SKM-1 (cell line): ENCODE measurements around the gene LEP.

Experiments
- DNase-seq: peaks from one replicate; lab custom pipeline; 2025; ENCODE audit not compliant: unreplicated experiment; lab: John Stamatoyannopoulos, UW

LEP gene

DNA sequence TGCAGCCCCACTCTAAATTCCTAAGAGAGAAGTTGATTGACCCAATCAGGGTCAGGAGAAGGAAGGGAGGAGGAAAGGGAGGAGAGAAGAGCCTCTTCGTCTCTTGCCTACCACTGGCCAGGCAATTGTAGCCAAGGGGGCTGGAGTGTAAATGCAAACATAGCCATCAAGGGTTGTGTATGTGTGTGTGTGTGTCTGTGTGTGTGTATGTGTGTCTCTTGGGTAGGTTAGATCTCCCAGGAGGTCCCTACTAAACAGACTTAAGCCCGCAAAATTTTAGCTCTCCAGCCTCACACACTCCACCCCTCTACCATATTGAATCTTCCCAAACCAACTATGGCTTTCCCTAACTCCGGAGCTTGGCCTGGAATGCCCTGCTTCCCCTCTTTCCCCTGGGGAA lies 3.8 kb downstream of the LEP start:
- no peak for DNase-seq

DNA sequence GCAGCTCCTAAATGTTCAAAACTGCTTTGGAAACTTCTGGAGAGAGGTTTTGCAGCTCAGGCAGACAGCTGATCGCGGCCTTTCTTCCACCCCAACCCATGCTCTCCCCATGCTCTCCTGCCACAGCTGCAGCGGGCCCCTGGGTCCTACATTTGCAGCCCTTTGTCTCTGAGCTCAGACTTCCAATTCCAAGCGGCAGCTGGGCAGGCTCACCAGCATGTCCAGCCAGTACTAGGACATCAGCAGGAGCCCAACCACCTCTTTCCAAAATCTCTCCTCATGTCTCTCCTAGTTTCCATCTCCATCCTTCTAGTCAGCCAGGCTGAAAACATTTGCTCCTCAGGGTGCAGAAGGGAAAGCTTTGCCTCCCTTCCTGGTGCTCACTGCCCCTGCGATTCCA lies 6.0 kb downstream of the LEP start:
- no peak for DNase-seq

DNA sequence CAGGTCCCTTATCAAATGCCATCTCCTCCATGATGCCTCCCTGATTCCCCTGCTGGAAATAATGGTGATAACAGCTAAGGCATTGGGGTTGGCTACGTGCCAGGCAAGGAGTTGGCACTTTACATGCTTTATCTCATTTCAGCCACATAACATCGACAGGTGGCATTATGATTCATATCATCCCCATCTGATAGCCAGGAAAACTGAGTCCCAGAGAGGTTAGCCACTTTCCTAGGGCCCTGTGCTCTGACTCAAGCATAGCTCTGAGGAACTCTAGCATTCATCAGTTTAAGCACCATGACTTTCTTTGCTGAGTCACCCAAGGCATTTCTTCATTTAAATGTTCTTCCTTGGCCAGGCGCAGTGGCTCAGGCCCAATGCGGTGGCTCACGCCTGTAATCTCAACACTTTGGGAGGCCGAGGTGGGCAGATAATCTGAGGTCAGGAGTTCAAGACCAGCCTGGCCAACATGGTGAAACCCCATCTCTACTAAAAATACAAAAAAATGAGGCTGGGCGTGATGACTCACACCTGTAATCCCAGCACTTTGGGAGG lies 6.6 kb downstream of the LEP start:
- no peak for DNase-seq

DNA sequence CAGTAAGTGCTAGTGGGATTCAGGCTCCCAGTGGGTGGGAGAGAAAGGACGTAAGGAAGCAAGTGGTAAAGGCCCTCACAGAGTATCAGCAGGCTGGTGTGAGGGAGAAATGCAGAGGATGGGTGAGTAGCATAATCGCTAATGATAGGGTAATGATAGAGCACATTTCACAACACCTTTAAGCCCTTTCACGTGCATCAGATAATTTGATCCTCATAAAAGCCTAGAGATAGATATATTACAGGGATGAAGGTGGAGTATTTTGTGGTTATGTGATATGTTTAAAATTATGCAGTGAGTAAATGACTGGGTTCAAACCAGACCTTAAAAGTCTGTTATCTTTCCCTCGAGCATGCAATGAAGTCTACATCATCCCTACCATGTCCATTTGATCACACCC lies 10.3 kb downstream of the LEP start:
- DNase-seq, result no peak

DNA sequence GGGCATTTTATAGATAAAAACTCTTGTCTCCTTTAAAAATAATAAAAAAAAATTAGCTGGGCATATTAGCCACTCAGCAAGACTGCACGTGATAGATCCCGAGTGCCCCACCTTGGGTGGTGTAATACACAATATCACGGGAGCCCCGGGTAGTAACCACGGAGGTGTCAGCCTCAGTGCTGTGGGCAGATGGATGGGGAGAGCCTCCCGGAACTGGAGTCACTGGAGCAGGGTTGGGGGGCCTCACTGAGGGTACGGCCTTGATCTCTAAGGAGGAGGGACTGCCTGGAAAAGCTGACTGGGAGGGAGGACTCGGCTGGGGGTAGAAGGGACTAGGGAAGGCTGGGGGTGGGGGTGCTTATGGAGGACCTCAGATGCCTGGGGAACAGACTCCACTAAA lies 12.6 kb downstream of the LEP start:
- no peak for DNase-seq

DNA sequence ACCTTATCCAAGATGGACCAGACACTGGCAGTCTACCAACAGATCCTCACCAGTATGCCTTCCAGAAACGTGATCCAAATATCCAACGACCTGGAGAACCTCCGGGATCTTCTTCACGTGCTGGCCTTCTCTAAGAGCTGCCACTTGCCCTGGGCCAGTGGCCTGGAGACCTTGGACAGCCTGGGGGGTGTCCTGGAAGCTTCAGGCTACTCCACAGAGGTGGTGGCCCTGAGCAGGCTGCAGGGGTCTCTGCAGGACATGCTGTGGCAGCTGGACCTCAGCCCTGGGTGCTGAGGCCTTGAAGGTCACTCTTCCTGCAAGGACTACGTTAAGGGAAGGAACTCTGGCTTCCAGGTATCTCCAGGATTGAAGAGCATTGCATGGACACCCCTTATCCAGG lies 13.4 kb downstream of the LEP start:
- no peak for DNase-seq

DNA sequence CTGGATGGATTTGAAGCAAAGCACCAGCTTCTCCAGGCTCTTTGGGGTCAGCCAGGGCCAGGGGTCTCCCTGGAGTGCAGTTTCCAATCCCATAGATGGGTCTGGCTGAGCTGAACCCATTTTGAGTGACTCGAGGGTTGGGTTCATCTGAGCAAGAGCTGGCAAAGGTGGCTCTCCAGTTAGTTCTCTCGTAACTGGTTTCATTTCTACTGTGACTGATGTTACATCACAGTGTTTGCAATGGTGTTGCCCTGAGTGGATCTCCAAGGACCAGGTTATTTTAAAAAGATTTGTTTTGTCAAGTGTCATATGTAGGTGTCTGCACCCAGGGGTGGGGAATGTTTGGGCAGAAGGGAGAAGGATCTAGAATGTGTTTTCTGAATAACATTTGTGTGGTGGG lies 14.2 kb downstream of the LEP start:
- DNase-seq, result no peak

DNA sequence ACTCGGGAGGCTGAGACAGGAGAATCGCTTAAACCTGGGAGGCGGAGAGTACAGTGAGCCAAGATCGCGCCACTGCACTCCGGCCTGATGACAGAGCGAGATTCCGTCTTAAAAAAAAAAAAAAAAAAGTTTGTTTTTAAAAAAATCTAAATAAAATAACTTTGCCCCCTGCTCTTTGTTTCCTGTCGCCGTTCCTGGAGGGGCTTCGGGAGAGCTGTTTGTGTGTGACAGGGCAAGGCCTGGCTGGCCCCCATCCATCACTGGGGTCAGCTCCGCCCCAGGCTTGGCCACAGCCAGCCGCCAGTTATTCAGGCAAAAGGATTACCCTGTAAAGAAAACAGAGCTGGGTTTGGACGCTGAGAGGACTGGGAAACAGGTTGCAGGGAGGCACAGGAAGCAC lies 16.4 kb downstream of the LEP start:
- DNase-seq, result no peak

DNA sequence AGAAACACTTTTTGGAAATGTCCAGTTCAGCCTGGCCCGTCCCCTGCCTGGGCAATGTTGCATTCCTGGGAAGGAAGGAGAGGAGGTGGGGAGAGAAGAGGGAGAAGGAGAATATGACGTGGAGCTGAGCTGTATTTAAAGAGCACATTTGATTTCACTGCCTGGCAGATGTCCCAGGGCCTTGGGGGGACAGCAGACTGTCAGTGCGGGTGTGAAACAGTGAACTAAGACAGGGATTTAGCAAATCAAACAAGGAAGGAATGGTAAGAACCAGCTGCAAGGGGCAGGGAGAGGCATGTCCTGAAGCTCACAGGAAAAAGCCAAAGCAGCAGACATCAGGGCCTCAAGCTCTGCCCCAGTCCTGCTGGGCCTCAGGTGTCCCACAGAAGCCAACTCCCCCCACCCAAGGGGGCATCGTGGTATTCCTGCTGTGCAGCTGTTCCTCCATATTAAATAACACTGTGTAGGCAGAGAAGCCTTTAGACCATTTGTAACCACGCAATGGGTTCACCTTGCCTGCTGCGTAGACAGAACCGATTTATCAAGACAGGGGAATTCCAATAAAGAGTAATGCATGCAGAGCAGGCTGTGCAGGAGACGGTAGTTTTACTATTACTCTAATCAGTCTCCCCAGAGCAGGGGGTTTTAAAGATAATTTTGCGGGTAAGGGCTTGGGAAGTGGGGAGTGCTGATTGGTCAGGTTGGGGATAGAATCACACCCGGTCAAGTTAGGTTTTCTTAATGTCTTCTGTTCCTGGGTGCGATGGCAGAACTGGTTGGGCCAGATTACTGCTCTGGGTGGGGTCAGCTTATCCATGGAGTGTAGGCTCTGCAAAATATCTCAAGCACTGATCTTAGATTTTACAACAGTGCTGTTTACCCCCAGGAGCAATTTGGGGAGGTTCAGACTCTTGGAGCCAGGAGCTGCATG lies 18.3 kb downstream of the LEP start:
- no peak for DNase-seq

DNA sequence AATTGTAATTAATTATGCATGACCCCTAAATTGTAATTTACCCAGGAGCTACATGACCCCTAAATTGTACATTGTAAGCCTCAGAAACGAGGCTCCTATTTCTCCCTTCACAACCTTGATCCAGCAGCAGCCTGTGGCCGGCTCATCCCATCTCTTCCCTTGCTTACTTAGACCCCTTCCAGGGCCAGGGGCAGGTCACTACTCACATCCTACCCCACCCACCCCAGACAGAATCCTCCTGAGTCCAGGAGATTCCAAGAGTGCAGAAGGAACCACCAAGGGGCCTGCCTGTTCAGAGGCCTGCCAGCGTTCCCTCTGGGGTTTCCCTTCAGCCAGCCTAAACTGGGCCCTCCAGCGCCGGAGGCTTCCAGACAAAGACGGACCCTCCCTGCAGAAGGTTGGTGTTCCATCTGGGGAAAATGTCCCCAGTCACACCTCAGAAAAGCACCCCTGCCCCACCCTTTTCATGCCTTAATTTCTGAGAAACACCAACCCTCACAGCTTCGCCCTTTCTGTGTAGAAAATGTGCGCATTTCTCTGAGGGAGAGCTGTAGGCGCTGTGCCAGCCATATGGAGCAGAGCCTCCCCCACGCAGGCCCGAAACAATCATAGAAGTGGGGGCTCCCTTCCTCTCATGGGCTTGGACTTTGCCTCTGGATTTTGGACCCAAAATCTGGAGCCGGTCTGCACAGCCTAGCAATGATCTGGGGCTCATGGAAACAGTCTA lies 19.2 kb downstream of the LEP start:
- DNase-seq, result no peak

DNA sequence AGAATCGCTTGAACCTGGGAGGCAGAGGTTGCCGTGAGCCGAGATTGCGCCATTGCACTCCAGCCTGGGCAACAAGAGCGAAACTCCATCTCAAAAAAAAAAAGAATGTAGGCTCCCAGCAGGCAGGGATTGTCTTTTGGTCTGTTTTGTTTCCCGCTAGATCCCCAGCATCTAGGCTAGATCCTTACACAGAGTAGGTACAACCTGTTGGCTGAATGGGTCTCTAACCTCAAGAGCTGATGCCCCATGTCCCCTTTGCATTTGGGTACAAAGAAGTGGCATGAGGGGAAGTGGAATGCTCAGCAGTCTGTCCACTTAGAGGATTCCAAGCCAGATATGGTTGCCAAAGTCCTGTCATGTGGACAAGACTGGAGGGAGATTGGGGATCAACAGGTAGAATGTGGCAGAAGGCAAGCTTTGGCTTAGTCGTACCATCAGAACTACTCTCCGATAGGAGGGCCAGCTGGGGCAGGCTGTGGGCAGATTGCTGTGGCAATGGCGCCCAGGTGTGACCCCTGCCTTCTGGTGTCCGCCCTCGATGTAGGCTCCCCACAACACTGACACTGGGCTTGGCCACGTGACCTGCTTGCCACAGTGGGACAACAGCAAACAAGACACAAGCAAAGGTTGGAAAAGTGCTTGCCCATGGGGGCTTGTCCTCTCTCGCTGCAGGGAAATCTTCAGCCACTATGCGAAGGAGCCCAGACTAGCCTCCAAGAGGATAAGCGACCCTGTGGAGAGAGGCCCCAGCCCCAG lies 21.4 kb downstream of the LEP start:
- DNase-seq, result no peak

DNA sequence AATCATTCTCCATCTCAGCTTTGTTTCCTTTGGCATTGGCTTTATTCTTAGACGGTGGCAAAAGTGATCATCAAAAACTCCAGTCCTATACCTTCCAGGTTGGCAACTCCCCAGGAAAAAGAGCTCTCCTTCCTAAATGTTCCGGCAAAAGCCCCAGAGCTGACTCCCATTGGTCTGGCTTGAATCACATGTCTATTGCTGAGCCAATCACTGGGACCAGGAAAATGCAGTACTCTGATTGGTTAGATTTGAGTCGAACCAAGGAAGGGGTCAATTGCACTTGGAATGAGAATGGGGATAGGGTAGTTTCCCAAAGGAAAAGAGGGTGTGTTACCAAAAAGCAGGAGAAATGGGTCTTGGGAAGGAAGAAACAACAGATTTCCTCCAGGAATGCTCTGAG lies 22.3 kb downstream of the LEP start:
- no peak for DNase-seq

DNA sequence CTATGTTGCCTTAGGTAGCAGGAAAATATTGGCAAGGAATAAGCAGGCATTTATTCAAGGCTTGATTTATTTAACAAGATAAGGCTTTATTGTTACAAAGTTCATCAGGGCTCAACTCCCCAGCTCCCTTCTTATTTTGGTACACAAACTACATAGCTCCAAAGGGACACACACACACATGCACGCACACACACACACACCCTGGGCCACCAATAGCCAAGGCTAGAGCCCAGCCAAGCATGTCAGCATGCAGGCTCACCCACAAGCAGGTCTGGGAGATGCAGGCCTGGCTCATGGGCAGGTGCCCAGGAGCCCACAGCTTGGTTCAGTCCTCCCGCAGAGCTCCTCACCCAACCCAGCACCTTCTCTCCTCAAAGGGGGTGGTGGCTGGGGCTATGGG lies 23.4 kb downstream of the LEP start:
- DNase-seq, result no peak

DNA sequence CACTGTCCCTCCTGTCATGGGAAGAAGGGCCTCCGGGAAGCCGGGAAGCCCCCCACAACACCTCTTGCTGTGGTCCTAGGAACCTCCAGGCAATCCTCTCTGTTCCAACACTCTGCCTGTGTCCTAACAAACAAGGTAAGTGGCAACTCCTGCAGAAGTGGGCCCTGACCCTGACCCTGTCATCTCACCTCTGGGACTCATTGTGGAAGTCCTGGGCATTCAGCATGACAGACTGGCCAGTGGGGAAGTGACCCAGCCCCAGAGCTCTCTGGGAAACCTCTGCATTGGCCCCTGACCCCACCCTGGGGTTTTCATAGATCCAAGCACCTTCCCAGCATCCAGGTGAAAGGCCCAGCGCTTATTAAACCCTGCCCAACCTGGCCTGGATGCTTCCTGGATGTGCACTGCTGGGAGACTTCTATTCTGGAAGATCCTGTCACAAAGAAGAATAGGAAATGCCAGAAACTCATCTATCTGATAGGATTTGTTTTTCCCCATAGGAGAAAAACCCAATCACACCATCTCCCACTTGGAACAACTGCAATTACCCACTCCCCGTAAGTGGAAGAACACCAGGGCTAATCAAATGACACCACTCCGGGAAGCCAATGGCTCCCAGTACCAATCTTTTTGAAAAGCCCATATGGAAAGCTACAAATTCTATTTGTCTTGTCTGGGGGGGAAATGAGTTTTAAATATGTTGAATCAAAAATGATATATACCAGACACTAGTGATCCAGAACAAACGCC lies 24.3 kb downstream of the LEP start:
- no peak for DNase-seq

DNA sequence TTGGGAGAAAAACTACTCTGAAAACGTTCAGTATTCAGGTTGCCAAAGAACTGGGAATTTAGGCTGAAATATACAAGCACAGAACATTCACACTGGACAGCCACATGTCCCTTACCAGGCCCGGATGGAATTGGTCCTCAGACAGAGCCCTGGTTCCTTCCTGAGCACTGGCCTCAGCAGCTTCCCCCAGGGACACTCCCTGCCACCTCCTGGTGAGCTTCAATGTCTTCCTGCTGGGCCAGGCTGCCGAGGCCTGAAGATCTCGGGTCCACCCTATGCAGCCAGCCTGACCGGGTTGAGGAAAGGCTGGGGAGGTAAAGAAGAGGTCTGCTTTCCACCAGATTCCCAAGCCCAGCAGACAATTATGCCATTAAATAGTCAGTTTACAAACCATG lies 24.8 kb downstream of the LEP start:
- DNase-seq, result no peak

DNA sequence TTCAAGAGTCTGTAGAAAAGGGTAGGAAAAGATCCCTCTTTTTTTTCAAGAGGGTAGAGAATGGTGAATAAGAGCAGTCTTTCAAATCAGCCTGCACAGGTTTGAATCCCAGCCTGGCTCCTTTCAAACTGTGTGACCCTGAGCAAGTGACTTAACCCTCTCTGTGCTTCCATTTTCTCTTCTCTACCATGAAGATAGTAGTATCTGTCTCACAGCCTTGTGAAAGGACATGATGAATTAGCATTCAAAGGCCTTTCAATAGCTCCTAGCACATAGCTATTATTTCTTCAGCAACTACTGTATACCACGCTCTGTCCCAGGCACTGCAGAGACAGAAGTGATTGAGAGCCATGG lies 25.4 kb downstream of the LEP start:
- DNase-seq, result no peak

DNA sequence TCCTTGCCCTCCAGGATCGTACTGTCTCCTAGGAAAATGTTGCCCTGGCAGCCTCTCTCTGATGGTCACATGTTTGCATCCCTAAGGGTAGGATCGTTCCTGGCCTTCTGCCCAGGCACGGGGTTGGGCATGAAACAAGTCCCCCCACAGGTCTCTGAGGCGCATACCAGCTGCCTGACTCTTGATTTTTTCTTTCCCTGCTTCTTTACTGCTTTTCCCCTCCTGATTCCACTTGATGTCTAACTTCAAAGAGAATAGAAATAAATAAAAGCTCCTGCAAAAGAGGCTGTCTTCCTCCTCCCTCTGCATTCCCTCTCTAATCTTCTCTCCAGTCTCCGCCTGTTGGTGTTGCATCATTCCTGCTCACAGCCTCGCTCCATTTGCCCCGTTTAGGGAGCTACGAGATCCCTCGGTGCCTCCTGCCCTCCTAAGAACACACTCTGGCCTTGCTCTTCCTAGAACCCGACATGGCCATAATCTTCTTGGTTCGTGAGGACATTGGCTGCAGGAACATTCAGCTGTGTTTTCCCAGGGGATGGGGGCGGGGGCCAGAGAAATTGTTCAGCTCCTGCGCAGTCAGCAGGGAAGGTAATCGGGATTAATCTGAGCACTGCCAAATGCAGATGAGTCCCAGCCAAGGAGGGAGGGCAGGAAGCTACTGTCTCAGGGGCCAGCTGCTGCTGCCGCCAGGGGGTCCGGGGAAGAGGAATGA lies 26.0 kb downstream of the LEP start:
- DNase-seq, result no peak

DNA sequence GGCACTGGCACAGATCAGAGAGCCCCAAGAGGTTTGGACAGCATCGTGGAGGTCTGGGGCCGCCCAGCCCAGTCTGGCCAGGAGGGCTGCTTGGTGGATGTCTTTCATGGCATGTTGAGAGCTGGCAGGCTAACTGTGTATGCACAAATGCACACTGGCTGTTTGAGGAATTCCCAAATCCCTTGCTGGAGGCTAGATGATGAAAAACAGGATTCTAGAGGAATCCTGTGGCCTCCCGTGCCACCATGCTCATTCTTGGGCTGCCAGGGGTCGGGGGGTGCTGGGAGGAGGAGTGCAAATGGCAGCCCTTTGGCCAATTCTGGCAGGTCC lies 26.5 kb downstream of the LEP start:
- DNase-seq, result no peak

DNA sequence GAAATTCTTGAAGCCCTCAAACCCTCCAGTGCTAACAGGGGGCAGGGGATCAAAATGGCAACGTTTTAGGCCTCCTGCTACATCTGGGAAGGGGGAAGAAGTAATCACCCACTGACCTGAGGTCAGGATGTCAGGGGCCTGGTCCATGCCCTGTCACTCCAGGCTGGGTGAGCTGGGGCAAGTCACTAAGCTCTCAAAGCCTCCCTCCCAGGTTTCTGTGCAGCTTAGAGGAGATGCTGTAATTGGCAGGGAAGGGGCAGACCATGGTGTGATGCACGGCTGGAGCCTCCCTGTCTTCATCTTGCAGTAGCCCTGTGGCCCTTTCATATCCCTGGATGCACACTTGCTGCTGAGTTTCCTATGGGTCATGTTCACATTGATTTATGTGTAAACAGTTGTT lies 27.2 kb downstream of the LEP start:
- no peak for DNase-seq

DNA sequence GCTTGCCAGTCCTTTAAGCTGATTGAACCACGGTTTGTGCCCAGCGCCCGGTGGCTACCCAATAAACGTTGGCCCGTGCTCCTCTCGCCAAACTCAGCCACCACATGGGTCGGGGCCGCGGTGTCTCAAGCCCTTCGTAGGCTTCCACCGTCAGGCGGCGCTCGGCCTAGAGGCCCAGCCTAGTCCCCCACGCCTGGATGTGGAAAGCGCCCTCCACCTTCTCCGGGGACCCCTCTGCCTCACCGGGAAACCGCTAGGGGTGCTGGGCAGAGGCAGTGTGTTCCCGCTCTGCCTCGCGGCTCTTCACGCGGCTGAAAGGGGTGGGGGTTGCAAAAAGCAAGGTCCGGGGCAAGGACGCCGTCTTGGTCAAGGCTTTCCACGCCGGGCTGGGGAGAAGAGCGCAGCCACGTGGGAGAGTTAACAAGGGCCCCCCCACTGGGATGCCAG lies 29.8 kb downstream of the LEP start:
- no peak for DNase-seq
